Right atrium auricular region (tissue), 2 donors: Measurements from ENCODE around the gene ICA1. TPM values are rescaled to one million over a fixed set of nuclear protein-coding genes. Genes with fewer than 3 reads are reported as not detected.

ENCODE experiments used
- DNase-seq: peaks from one replicate; pipeline ENCODE4 v3.0.0-alpha.2; 2019; ENCODE audit warnings: low spot score
- H3K27ac ChIP-seq, 2 donors: fragments of 200-600 bp; sonication (generic); 1 replicate in 1 of 2; 2 replicates in 1 of 2; pipeline ENCODE4 v1.5.1; 2016 to 2019
- H3K27me3 ChIP-seq, 2 donors: fragments of 200-600 bp; sonication (generic); one replicate each; pipeline versions ENCODE4 v1.5.1 to v1.6.0; 2017 to 2019
- H3K36me3 ChIP-seq: fragments of 200-600 bp; sonication (generic); one replicate; pipeline ENCODE4 v1.5.1; 2016
- H3K4me1 ChIP-seq, 2 donors: fragments of 200-600 bp; sonication (generic); one replicate each; pipeline versions ENCODE4 v1.5.1 to v1.6.0; 2017 to 2019
- H3K4me3 ChIP-seq, 2 donors: fragments of 200-600 bp; sonication (generic); 1 replicate in 1 of 2; 2 replicates in 1 of 2; pipeline ENCODE4 v1.5.1; 2017 to 2019; ENCODE audit warnings: mild to moderate bottlenecking in 1 of 2, moderate library complexity in 1 of 2
- H3K9me3 ChIP-seq, 2 donors: fragments of 200-600 bp; sonication (generic); one replicate each; pipeline ENCODE4 v1.5.1; 2019
- total RNA-seq, 2 donors: library from RNA; depleted of rRNA; stranded (reverse); fragments of >200 nt; gene quantifications; one replicate each; pipeline ENCODE4 v1.1.0, GENCODE V29; 2016
- TF ChIP-seq, protein P1 (sequence below), 2 donors: fragments of 200-600 bp; sonication (generic); IDR thresholded peaks; one replicate each; pipeline ENCODE4 v1.5.1; 2019; ENCODE audit warnings: antibody characterized with exemption in 2 of 2

Gene ICA1
- total RNA-seq, 2 donors from 2014 or later, result 39.4 to 51.8 TPM

DNA sequence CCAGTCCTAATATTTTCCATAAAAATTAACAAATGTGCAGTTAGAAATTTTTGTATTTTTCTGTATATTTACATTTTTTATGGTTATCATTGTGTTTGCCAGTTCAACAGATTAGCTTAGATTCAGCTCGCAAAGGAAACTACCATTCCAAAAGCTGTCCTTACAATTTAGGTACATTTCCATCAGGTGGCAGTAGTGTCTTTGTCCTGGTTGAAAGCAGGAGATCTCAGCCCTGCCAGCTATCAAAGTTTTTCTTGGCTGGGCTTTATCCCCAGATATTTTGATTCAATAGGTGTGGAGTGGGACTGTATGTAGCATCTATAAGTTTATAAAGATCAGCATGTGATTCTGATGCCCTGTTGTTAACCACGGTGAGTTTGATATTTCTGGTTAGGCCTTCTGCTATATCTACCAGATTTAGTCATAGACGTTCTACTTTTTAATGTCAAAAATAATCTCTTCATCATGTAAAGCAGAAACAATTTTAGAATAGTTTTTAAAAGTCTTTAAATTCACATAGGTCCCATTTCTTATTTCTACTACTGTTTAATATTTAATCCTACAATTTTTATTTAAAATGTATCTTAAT is 15.5 kb upstream of the ICA1 start:
- Histone ChIP-seq H3K4me3 (no peak overlapping the region), H3K36me3 (no peaks in the 10 kb centered on the region), H3K4me1 (peaks cover 0 to 5% of the 10 kb centered on the region in 2 donors), H3K27ac (no peak overlapping the region), H3K27me3 (no peaks in the 10 kb centered on the region), H3K9me3 (no peaks in the 10 kb centered on the region)
- DNase-seq, result no peak
- TF ChIP-seq, protein P1, sequence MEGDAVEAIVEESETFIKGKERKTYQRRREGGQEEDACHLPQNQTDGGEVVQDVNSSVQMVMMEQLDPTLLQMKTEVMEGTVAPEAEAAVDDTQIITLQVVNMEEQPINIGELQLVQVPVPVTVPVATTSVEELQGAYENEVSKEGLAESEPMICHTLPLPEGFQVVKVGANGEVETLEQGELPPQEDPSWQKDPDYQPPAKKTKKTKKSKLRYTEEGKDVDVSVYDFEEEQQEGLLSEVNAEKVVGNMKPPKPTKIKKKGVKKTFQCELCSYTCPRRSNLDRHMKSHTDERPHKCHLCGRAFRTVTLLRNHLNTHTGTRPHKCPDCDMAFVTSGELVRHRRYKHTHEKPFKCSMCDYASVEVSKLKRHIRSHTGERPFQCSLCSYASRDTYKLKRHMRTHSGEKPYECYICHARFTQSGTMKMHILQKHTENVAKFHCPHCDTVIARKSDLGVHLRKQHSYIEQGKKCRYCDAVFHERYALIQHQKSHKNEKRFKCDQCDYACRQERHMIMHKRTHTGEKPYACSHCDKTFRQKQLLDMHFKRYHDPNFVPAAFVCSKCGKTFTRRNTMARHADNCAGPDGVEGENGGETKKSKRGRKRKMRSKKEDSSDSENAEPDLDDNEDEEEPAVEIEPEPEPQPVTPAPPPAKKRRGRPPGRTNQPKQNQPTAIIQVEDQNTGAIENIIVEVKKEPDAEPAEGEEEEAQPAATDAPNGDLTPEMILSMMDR (IDR thresholded peaks at IDR 0.05), result peak in 1 of 2 donors; percentile 20

DNA sequence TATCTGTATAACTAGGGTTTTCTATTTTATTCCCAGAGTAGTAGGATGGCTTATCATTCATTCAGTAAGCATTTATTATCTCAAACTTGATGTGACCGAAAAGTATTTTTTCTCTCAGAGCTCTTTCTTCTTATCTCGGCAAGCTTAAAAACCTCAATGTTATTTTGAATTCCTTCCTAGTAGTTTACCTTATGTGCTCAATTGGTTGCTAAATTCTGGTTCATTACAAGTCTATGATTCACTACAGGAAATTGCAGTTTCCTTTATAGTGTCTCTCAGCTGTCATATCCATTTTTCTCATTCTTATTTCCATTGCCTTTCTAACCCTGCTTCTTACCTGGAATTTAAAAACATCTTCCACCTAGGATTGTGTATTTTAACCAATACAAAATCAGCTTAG is 12.6 kb upstream of the ICA1 start:
- DNase-seq, result no peak
- TF ChIP-seq, protein P1 (IDR thresholded peaks at IDR 0.05), result no peak
- Histone ChIP-seq H3K27ac (no peak overlapping the region), H3K4me1 (no peaks in the 10 kb centered on the region), H3K36me3 (no peaks in the 10 kb centered on the region), H3K27me3 (no peaks in the 10 kb centered on the region), H3K4me3 (no peak overlapping the region), H3K9me3 (no peaks in the 10 kb centered on the region)

DNA sequence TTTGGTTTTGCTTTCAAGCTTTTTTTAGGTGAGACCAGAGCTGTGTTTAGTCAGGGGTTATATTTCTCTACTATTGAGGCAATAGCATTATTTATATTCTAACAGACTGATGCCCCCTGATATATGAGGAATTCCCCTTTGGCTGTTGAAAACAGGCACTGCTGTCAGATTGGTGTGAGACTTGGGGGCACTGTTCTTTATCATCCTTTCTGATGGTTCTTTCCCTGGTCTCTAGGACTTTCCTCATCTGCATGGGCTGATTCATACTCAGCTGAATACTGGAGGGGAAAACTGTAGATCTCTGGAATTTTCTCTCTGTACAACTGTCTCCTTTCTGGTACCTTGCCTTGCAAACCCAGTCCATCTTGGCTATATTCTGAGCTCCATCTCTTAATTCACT is 10.0 kb upstream of the ICA1 start:
- no peaks in the 10 kb centered on the region for H3K9me3 ChIP-seq
- no peaks in the 10 kb centered on the region for H3K4me1 ChIP-seq
- no peaks in the 10 kb centered on the region for H3K27me3 ChIP-seq
- TF ChIP-seq, protein P1 (IDR thresholded peaks at IDR 0.05), result no peak
- H3K36me3 ChIP-seq, result no peaks in the 10 kb centered on the region
- H3K4me3 ChIP-seq, result no peak overlapping the region
- H3K27ac ChIP-seq, result no peak overlapping the region
- DNase-seq, result no peak

DNA sequence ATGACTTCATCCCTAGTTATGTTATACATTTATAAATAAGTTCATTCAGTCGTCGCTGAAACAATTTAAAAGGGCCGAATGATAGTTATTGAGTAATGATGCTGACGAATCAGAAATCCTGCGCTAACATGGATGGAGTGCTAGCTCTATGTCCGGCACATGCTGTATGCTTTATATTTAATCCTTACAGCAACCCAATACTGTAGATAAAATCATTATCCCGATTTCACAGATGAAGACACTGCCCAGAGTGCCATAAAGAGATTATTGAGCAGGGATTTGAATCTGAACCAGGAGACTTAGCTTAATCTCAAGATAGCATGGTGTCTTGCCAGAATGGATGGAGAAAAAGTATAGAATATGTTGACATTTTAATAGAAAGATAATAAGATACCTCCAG is 1.1 kb upstream of the ICA1 start:
- Histone ChIP-seq H3K4me3 (peak overlapping the region; percentile 75 to 78), H3K27ac (peak overlapping the region; percentile 95 to 96), H3K27me3 (no peaks in the 10 kb centered on the region), H3K9me3 (no peaks in the 10 kb centered on the region), H3K36me3 (no peaks in the 10 kb centered on the region), H3K4me1 (peaks cover 0 to 21% of the 10 kb centered on the region in 2 donors)
- TF ChIP-seq, protein P1 (IDR thresholded peaks at IDR 0.05), result no peak
- DNase-seq, result no peak

DNA sequence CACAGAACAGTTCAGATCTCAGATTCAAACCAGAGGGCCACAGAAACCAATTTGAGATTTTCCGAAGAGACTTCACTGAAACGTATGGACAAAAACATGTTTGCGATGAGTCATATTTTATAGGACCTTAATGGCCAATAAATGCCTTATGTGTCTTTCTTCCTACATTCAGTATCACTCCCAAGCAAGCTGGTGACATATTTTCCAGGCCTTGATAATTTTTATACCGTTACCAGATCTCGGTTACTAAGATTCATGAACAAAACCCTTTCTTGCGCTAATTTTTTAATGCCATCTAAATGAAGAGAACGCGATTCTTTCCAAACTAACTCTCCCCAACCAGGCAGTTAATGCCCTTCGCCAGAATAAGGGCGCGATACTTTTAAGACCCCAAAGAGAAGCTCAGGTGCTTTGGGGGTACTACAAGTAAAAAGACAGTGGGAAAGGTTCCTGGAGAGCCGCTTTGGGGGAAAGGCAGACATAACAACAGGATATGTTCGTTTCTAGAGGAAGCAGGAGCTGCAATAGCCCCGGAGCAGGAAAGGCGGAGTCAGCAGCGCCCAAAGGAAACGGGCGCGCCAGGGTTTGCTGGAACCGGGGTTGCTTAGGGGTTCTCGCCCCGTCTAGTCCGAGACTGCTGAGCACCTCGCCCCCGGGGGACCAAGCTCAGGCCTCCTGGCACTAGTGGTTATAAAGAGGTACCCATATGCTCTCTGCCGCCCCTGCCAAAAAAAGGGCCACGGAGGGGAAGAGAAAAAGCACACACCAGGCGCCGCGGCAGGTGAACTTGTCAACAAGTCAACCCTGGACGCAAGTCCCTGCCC is 884 bp downstream of the ICA1 start:
- peaks cover 0 to 21% of the 10 kb centered on the region in 2 donors for H3K4me1 ChIP-seq
- H3K9me3 ChIP-seq, result no peaks in the 10 kb centered on the region
- H3K27me3 ChIP-seq, result no peaks in the 10 kb centered on the region
- peak; percentile 65 for DNase-seq
- H3K36me3 ChIP-seq, result no peaks in the 10 kb centered on the region
- peak overlapping the region; percentile 95 to 96 for H3K27ac ChIP-seq
- TF ChIP-seq, protein P1 (IDR thresholded peaks at IDR 0.05), result no peak
- H3K4me3 ChIP-seq, result peak overlapping the region; percentile 75 to 78
